Skin of body (tissue), 2 donors: ENCODE data around the gene SDS. TPM values are rescaled to one million over a fixed set of nuclear protein-coding genes. Genes with fewer than 3 reads are reported as not detected.

ENCODE experiments used
- DNase-seq: peaks from one replicate; lab custom pipeline; 2025; lab: John Stamatoyannopoulos, UW
- total RNA-seq: library from RNA; depleted of rRNA; stranded (reverse); fragments of >200 nt; gene quantifications from one replicate; pipeline ENCODE4 v1.2.3, GENCODE V29; 2014

SDS gene
- total RNA-seq, 1 donor from 2014 or later: not detected

DNA sequence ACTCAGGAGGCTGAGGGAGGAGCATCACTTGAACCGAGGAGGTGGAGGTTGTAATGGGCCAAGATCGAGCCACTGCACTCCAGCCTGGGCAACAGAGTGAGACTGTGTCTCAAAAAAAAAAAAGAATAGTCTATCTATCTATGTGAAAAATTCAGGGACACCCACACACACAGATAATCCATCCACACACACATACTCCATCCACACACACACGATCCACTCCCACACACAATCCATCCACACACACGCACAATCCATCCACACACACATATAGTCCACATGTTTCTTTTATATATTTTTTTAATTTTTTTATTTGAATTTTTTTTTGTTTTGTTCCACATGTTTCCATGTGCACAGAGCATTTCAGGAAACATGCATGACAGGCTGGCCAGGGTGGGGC, 3.3 kb downstream of the SDS start:
- no peak for DNase-seq

DNA sequence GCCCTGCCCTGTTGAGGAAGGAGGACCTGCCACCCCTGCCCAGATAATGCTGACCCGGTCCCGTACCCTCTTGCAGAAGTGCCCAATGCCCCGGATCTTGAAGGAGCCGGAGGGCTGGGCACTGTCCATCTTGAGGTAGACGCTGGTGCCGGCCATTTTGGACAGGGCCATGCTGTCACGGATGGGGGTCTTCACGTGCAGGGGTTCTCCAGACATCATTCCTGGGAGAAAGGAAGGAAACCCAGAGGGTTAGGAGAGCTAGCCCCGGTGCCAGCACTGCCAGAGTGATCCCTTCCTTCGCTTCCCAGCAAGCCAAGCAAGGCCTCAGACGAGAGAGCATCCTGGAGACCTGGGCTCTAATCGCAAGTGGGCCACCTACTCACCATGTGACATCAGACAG, 4.2 kb downstream of the SDS start:
- DNase-seq: no peak

DNA sequence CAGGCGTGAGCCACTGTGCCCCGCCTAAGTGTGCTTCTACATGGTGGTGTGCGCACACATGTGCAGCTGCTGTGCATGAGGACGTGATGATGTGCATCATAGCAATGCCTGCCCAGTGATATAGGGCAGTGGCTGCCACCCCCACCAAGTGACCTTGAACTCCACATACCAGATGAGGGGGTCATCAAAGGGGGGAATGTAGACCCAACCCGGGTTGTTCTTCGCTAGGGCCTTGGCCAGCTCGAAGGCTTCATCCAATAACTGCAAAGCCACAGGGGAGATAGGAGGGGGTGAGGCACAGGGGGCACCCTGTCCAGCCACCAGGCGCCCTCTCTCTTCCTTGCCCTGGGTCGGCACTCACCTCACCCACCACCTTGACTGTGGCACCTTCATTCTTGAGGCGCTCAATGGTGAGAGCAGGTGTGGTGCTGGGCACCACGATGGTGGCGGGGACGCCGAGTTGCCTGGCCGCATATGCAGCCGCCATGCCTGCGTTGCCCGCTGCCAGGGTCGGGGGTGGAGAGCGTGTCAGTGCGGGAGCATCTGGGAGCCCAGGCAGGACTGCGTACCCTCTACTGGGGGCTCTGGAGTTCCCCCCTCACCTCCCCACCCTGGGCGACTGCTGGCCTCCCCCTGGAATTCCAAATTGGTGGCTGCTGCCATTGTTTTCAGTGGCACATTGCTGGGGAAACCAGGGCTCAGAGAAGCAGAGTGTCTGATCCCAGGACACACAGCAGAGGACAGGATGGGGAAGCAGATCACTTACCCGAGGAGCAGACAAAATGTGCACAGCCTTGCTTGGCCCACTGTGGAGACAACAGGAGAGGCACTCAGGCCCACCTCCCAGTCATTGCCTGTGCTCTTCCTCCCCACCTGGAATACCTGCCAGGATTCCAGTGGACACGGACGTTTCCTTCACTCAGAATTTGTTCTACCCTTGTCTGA, 5.1 kb downstream of the SDS start:
- no peak for DNase-seq

DNA sequence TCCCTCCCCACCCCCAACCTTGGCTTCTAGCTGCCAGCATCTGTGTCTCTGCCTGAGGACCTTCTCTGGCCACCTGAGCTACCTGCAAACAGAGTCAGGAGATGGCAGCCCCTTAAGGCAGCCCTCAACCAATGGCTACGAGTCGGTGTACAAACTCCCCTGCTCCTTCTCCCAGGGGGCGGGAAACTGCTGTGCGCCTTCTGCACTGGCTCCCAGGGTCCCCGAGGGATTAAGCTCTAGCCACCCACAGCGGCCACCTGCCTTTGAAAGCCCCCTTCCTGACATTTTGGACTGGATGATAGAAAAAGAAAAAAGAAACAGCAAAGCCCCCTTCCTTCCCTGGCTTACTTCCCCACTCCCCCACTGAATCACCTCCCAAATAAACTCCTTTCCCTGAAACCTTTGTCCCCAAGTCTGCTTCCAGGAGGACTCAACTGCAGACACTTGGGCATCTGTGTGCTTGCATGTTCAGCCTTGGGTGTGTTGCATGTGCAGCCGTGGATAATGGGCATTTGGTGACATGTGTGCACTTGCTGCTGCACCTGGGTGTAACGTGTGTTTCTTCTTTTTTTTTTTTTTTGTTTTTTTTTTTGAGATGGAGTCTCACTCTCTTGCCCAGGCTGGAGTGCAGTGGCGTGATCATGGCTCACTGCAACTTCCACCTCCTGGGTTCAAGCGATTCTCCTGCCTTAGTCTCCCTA, 6.0 kb downstream of the SDS start:
- no peak for DNase-seq

DNA sequence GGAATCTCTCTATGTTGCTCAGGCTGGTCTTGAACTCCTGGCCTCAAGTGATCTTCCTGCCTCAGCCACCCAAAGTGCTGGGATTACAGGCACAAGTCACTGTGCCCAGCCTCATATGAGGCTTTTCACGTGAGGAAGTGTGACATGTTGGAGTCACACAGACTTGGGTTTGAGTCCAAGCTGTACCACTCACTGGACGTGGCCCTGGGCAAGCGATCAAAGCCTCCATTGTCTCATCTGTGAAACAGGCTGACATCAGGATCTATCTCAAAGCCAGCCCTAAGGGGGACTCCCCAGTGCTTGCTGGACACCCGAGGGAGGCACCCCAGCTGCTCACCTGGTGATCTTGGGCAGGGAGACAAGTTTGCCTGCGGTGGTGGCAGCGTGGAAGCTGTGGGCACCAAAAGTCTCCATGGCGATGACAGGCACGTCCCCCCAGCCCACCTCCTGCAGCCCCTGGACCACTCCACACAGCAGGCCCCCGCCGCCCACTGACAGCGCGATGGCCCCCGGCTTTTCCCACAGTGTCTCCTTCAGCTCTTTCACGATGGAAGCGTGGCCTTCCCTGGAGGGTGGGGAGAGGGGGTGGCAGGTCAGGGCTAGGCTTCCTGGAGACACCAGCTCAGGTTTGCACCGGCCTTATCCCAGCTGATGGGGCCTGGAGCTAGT, 6.7 kb downstream of the SDS start:
- DNase-seq: no peak

DNA sequence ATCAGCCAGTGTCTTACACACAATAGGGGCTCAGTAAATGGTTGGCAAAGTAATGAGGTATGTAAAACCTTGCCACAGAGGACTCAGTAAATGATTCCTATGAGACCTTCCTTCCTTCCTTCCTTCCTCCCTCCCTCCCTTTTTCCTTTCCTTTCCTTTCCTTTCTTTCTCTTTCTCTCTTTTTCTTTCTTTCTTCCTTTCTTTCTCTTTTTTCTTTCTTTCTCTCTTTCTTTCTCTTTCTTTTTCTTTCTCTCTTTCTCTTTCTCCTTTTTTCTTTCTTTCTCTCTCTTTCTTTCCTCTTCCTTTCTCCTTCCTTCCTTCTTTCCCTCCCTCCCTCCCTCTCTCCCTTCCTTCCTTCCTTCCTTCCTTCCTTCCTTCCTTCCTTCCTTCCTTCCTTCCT, 7.5 kb downstream of the SDS start:
- DNase-seq: no peak

DNA sequence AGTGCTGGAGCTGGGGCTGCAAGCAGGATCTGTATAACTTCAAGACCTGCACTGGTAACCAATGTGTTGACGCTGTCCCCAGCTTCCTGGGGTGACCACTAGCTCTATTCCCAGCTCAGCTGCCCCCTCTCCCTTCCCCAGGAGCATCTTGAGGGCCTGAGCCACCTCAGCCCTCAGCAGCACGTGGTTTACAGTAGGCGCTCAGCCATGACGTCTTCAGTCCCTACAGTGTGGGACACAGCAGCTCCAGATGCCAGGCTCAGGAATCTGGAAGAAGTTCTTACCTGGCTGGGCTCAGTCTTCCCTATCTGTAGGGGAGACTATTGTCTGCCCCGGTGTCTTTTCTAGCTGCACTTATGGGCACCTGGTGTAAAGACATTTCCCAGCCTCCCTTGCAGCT, 8.6 kb downstream of the SDS start:
- DNase-seq: no peak

DNA sequence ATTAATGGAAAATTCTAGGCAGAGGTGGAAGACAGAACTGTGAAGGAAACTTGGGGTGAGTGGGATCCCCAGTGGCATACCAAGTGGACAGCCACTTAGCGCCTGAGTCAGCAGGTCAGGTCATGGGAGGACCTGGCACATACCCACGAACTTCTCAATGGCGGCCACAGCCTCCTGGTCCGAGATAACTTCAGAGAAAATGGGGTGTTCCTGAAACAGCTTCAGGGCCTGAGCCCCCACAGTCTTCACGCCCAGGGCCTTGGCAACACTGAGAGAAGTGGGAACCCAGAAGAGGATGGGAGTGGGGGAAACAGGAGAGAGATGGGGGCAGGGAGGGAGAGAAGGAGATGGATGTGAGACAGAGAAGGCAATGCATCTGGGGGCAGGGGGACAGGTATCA, 9.9 kb downstream of the SDS start:
- DNase-seq: no peak

DNA sequence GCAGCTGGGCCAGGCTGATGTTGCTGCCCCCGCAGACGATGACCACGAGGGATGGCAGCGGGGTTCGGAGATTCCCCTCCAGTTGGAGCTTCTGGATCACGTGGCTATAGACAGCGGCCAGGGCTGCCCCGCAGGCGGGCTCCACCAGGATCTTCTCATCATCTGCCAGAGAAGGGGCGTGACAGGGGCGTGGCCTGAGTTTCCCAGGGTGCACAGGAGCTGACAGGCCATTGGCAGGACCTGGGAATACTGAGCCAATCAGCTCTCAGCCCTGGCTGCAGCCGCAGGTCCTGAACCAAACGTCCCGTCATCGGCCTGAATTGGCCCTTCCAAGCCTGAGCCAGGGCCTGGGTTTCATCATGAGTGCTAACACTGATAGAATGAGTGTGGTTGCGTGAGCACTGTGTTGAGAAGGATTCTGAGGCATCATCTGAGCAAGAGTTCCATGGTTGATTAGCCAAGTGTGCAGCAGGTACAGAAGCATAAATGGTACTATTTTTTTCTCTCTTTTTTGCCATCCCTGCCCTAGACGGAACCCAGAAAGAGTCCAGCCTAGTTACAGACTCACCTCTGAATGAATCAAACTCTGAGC, 10.6 kb downstream of the SDS start:
- no peak for DNase-seq

DNA sequence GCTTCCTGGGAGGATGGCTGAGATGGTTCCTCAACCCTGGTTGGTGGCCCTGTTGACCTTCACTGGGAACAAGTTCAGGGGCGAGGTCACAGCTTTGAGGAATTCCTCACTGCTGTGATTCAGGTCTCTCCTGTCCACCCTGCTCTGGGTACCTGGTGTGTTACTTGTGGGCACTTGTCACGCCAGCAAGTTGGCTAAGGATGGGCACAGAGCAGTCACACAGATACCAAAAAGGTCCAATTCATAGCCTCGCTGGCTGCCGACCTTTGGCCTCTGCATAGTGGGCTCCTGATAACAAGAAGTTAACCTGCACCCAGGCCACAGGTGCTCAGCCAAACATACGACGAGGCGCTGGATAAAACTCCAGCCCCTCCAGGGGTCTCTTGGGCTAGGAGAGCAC, 11.2 kb downstream of the SDS start:
- no peak for DNase-seq

DNA sequence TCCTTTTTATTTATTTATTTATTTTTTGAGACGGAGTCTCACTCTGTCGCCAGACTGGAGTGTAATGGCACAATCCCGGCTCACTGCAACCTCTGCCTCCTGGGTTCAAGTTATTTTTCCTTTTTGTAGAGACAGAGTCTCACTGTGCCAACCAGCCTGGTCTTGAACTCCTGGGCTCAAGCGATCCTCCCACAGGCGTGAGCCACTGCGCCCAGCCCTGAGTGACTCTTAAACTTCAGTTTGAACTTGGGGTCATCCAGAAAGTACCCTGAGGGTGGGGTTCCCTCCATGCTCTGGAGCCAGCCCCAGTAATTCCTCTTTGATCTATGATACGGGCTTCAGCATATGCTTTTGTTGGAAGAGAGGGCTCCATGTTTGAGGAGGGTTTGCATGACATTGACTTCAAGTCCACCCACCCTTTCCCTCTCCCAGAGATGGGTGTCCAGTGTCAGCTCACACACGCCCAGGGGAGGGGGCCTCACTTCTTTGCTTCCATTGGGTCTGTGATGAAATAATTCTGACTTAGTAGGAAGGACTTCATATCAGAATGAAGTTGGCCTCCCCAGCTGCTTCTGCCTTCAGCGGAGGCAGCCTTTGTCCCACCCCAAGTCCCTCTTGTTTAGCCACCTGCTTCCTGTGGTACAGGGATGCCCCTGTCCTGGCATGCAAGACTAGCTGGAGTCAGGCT, 11.9 kb downstream of the SDS start:
- no peak for DNase-seq

DNA sequence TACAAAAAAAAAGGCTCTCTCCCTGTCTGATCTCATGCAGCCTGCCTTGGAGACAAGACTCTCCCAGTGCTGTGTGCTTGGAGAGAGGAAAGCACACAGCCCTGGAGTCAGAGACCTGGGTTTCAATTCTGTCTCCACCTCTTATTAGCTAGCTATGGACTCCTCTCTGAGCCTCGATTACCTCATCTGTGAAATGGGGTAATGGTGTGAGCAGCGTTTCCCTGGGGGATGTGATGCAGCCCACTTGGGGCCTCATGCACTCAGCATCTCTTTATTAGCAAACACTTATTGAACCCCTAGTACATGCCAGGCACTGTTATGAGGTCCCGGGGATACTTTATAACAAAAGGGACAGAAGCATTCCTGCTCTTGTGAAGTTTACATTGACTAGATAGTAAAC, 12.5 kb downstream of the SDS start:
- DNase-seq: no peak

DNA sequence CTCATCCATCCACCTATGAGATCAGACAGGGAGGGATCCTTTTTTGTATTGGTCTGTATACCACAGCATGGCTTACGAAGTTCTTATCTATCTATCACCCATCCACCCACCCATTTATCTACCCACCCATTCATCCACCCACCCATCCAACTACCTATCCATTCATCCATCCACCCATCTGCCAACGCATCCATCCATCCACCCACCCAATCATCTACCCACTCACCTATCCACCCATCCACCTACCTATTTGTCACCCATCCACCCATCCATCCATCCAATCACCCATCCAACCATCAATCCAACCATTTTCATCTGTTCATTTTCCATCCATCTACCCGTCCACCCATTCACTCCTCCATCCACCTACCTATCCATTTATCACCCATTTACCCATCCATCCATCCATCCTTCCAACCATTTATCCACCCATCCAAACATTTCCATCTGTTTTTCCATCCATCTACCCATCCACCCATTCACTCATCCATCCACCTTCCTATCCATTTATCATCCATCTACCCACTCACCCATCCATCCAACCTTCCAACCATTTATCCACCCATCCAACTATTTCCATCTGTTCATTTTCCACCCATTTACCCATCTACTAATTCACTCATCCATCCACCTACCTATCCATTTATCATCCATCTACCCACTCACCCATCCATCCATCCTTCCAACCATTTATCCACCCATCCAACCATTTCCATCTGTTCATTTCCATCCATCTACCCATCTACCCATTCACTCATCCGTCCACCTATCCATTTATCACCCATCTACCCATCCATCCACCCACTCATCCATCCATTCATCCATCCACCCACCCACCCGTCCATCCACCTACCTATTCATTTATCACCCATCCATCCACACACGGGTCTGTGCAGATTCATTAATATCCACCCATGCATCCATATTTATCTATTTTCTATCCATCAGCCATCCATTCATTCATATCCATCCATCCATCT, 13.3 kb downstream of the SDS start:
- DNase-seq: no peak

DNA sequence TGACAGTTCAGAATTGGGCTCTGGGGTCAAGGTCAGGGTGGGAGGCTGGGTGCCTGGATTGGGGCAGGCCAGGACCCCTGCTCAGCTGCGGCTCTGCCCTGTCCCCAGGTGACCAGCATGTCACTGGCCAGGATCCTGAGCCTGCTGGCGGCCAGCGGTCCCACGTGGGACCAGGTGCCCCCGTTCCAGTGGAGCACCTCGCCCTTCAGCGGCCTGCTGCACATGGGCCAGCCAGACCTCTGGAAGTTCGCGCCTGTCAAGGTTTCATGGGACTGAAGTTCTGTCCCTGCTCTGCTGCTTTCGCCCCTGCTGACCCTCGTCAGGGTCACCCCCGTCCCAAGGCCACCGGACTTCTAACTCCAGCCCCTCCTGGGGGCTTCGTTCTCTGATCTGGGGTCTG, 15.3 kb downstream of the SDS start:
- no peak for DNase-seq

DNA sequence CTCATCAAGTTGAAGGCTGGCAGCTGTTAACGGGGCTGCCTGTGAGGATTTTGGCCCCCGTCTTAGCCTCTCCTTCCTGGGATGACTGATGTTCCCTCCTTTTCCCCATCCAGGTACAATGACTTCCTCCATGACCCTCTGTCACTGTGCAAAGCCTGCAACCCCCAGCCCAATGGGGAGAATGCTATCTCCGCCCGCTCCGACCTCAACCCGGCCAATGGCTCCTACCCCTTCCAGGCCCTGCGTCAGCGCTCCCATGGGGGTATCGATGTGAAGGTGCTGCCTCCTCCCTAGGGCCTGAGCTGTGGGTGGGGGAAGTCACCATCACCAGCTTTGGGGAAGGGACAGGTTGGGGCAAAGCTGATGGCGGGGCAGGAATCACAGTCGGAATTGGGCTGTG, 16.1 kb downstream of the SDS start:
- DNase-seq: no peak

DNA sequence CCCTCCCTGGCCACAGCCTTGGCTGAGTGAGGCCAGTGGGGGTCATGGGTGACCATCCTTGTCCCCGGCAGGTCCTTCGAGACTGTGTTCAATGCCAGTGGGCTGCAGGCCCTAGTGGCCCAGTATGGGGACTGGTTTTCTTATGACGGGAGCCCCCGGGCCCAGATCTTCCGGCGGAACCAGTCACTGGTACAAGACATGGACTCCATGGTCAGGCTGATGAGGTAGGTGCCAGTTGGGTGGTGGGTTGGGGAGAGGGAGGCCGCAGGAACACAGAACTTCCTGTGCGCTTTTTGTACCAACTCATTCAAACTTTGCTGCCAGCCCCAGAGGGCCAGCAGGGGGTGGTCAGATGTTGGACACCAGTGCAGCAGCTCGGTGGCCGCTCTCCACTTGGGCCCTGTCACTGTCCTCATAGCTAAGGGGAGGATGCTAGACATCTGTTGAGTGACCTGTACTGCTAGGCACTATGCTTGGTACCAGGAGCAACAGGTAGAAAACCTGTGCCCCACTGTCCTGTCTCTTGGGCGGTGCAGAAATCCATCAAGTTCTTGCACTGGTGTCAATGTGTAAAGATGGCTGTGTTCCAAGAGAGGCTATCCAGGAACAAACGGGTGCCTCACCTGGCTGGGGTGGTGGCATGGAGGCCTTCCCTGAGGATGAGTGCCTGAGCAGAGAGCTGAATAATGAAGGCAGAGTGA, 16.7 kb downstream of the SDS start:
- DNase-seq: no peak

DNA sequence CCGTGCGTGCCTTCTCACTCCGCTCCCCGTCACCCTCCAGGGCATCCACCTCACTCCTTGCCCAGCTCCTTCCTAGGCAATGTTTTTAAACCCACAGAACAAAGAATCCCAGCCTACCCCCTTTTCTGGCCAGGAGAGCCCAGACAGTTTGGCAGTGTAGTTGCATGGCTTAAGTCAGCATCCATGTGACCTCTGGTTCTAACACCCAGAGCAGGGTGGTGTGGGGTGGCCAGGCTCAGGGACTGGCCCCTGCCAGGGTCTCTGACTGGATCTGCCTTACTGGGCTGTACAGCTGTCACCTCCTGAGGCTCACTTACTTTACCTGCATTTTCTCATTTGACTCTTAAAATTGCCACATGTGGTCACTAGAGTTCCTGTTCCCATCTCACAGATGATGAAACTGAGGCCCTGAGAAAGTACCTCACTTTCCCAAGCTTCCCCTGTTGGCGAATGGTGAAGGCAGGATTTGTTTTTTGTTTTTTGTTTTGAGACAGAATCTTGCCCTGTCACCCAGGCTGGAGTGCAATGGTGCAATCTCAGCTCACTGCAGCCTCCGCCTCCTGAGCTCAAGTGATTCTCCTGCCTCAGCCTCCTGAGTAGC, 18.3 kb downstream of the SDS start:
- DNase-seq: no peak

DNA sequence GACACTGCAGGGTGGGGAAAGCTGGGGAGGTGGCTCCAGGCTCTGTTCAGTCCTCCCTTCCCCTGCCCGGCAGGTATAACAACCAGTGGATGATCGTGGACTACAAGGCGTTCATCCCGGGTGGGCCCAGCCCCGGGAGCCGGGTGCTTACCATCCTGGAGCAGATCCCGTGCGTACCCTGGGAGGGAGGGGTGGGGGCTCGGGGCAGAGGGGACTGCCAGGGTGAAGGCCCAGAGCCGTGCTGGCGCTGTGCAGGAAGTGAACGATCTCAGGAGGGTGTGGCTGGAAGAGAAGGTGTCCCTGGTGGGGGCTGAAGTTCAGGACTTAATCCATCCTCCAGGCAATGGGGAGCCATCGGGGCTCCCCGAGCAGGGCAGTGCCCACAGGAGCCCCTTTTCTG, 18.9 kb downstream of the SDS start:
- DNase-seq: no peak

DNA sequence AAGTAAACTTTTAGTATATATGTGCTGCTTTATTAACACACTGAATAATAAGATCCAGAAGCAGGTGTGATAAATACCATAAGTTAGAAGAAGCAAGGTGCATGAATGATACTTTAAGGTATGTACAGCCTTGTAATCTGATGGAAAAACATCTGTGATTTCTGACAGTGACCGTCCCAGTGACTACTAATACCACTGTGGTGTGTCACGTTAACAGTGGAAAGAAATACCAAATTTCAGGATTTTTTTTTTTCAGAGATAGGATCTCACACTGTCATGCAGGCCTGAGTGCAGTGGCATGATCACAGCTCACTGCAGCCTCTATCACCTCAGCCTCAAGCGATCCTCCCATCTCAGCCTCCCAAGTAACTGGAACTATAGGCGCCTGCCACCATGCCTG, 21.5 kb downstream of the SDS start:
- DNase-seq: no peak
